ENCODE results near the gene GPATCH4.
A peak's percentile ranks its signal among the peaks of the same experiment; 100 is the strongest.
"Not testable (repeated sequence)": the region's sequence is repeated elsewhere in the genome, so short reads cannot be mapped to it uniquely, and the experiment has no call there.

Gene GPATCH4

GRCh38 chr1:156640842-156641706, 39.8 kb upstream of the GPATCH4 start:
- DNase-seq (ENCODE audit: insufficient read length, low spot score) (no peak), FAIRE-seq (no peak)
- TF ChIP-seq POLR2A (IDR thresholded peaks at IDR 0.05; ENCODE audit: low read depth, low read length): no peak

GRCh38 chr1:156639601-156640101, 38.4 kb upstream of the GPATCH4 start:
- FAIRE-seq (no peak), DNase-seq (ENCODE audit: insufficient read length, low spot score) (peak; percentile 87)
- TF ChIP-seq POLR2A (IDR thresholded peaks at IDR 0.05; ENCODE audit: low read depth, low read length): no peak

- no peak for DNase-seq (ENCODE audit: insufficient read length, low spot score)
- no peak for TF ChIP-seq POLR2A (IDR thresholded peaks at IDR 0.05; ENCODE audit: low read depth, low read length)
- FAIRE-seq: no peak
Observed at GRCh38 chr1:156638189-156638985, 37.1 kb upstream of the GPATCH4 start.

- no peak for DNase-seq (ENCODE audit: insufficient read length, low spot score)
- FAIRE-seq: no peak
- TF ChIP-seq POLR2A (IDR thresholded peaks at IDR 0.05; ENCODE audit: low read depth, low read length): no peak
Observed at GRCh38 chr1:156632355-156632754, 31.1 kb upstream of the GPATCH4 start.

GRCh38 chr1:156631152-156631551, 29.9 kb upstream of the GPATCH4 start:
- not testable (repeated sequence) for FAIRE-seq; DNase-seq (ENCODE audit: insufficient read length, low spot score)

- no peak for FAIRE-seq
- TF ChIP-seq POLR2A (IDR thresholded peaks at IDR 0.05; ENCODE audit: low read depth, low read length): no peak
- no peak for DNase-seq (ENCODE audit: insufficient read length, low spot score)
Observed at GRCh38 chr1:156629823-156630449, 28.7 kb upstream of the GPATCH4 start.

GRCh38 chr1:156627313-156627880, 26.1 kb upstream of the GPATCH4 start:
- TF ChIP-seq POLR2A (IDR thresholded peaks at IDR 0.05; ENCODE audit: low read depth, low read length): no peak
- FAIRE-seq: no peak
- DNase-seq (ENCODE audit: insufficient read length, low spot score): no peak

- FAIRE-seq (no peak), DNase-seq (ENCODE audit: insufficient read length, low spot score) (no peak)
- TF ChIP-seq POLR2A (IDR thresholded peaks at IDR 0.05; ENCODE audit: low read depth, low read length): no peak
Observed at GRCh38 chr1:156626079-156626438, 24.8 kb upstream of the GPATCH4 start.

GRCh38 chr1:156625436-156626078, 24.3 kb upstream of the GPATCH4 start:
- FAIRE-seq (no peak), DNase-seq (ENCODE audit: insufficient read length, low spot score) (no peak)
- no peak for TF ChIP-seq POLR2A (IDR thresholded peaks at IDR 0.05; ENCODE audit: low read depth, low read length)

- TF ChIP-seq POLR2A (IDR thresholded peaks at IDR 0.05; ENCODE audit: low read depth, low read length): 0 out of 2 replicates have a peak, but pooled peaks have one; percentile 12
- DNase-seq (ENCODE audit: insufficient read length, low spot score): no peak
- no peak for FAIRE-seq
Observed at GRCh38 chr1:156624814-156625435, 23.6 kb upstream of the GPATCH4 start.

- no peak for FAIRE-seq
- TF ChIP-seq POLR2A (IDR thresholded peaks at IDR 0.05; ENCODE audit: low read depth, low read length): no peak
- DNase-seq (ENCODE audit: insufficient read length, low spot score): no peak
Observed at GRCh38 chr1:156623946-156624813, 22.9 kb upstream of the GPATCH4 start.

All from H54 (cell line).